IMR-90 (cell line): ENCODE measurements around the gene SLX4. TPM values are rescaled to one million over a fixed set of nuclear protein-coding genes. Genes with fewer than 3 reads are reported as not detected.

ENCODE experiments used
- ATAC-seq: fragments of 200-7000 bp; cut with Tn5 transposase; 2 replicates; pipeline ENCODE4 v1.9.1; 2020; ENCODE audit warnings: low read depth, mild to moderate bottlenecking, moderate library complexity
- BruUV-seq: library from RNA; stranded (reverse); fragments of 400-500 nt; replicated peaks from 2 replicates; lab custom pipeline; 2021; lab: Mats Ljungman, UMichigan
- CTCF ChIA-PET: fragments of 300-600 bp; formaldehyde crosslinking; extraction: SDS; loops from one replicate; lab custom pipeline; 2021; ENCODE audit warnings: antibody characterized with exemption; lab: Yijun Ruan, JAX
- POLR2A ChIA-PET: fragments of 300-600 bp; sonication (Branson Sonifier 250); formaldehyde crosslinking; loops from one replicate; lab custom pipeline; 2022; ENCODE audit warnings: antibody characterized with exemption; ENCODE audit not compliant: unreplicated experiment; lab: Charles Lee
- DNase-seq: peaks from one replicate; pipeline ENCODE4 v3.0.0; 2013
- H2AFZ ChIP-seq: replicated peaks from 2 replicates; pipeline ENCODE3; 2013; ENCODE audit warnings: low read length, mild to moderate bottlenecking; ENCODE audit not compliant: poor library complexity
- H2AK5ac ChIP-seq: 2 replicates; pipeline ENCODE4 v1.6.1; 2013; ENCODE audit warnings: low read depth, low read length, inconsistent platforms
- H2AK9ac ChIP-seq: replicated peaks from 2 replicates; pipeline ENCODE3; 2013; ENCODE audit warnings: mild to moderate bottlenecking, low read depth, low read length, moderate library complexity; ENCODE audit not compliant: poor library complexity
- H2BK120ac ChIP-seq: 2 replicates; pipeline ENCODE4 v1.6.1; 2013; ENCODE audit warnings: low read depth, low read length, inconsistent platforms
- H2BK15ac ChIP-seq: 3 replicates; pipeline ENCODE4 v1.6.1; 2013; ENCODE audit warnings: low read depth, low read length, inconsistent platforms
- H2BK20ac ChIP-seq: 2 replicates; pipeline ENCODE4 v1.6.1; 2013; ENCODE audit warnings: low read depth, mild to moderate bottlenecking, inconsistent platforms, low read length, moderate library complexity
- H2BK5ac ChIP-seq: 2 replicates; pipeline ENCODE4 v1.6.1; 2013; ENCODE audit warnings: mild to moderate bottlenecking, low read depth, low read length, inconsistent platforms; ENCODE audit not compliant: poor library complexity, severe bottlenecking
- H3K14ac ChIP-seq: replicated peaks from 2 replicates; pipeline ENCODE4 v1.6.1; 2013; ENCODE audit warnings: low read depth, low read length, inconsistent platforms
- H3K18ac ChIP-seq: 2 replicates; pipeline ENCODE4 v1.6.1; 2013; ENCODE audit warnings: low read depth, low read length, control low read depth
- H3K23ac ChIP-seq: 2 replicates; pipeline ENCODE4 v1.6.1; 2013; ENCODE audit warnings: low read depth, low read length, inconsistent platforms
- H3K27ac ChIP-seq: 2 replicates; pipeline ENCODE4 v1.5.1; 2013; ENCODE audit warnings: mild to moderate bottlenecking, control low read depth, low read length; ENCODE audit not compliant: insufficient read depth
- H3K27me3 ChIP-seq: 2 replicates; pipeline ENCODE4 v1.6.1; 2013; ENCODE audit warnings: low read length; ENCODE audit not compliant: control insufficient read depth, insufficient read depth
- H3K36me3 ChIP-seq: 2 replicates; pipeline ENCODE4 v1.6.1; 2013; ENCODE audit warnings: low read length, mixed read lengths; ENCODE audit not compliant: control insufficient read depth, insufficient read depth
- H3K4ac ChIP-seq: 2 replicates; pipeline ENCODE4 v1.6.1; 2013; ENCODE audit warnings: low read depth, low read length, inconsistent platforms
- H3K4me1 ChIP-seq: 2 replicates; pipeline ENCODE4 v1.6.1; 2013; ENCODE audit warnings: low read length, mixed read lengths; ENCODE audit not compliant: control insufficient read depth, insufficient read depth
- H3K4me2 ChIP-seq: 2 replicates; pipeline ENCODE4 v1.6.1; 2013; ENCODE audit warnings: low read depth, mild to moderate bottlenecking, control low read depth, low read length, moderate library complexity
- H3K4me3 ChIP-seq: 2 replicates; pipeline ENCODE4 v1.5.1; 2013; ENCODE audit warnings: low read depth, mild to moderate bottlenecking, control low read depth, low read length, moderate library complexity; ENCODE audit not compliant: insufficient read depth
- H3K56ac ChIP-seq: 2 replicates; pipeline ENCODE4 v1.6.1; 2013; ENCODE audit warnings: low read length, inconsistent platforms; ENCODE audit not compliant: insufficient read depth; ENCODE audit errors: extremely low read depth
- H3K79me1 ChIP-seq, 2 experiments: 2 replicates each; pipeline ENCODE4 v1.6.1; 2013; ENCODE audit warnings: low read length in 2 of 2, inconsistent platforms in 1 of 2, low read depth in 1 of 2
- H3K9ac ChIP-seq: 2 replicates; pipeline ENCODE4 v1.6.1; 2013; ENCODE audit warnings: low read depth, low read length, control low read depth
- H3K9me1 ChIP-seq: 2 replicates; pipeline ENCODE4 v1.6.1; 2013; ENCODE audit warnings: low read length, inconsistent platforms; ENCODE audit not compliant: insufficient read depth
- H3K9me3 ChIP-seq: 2 replicates; pipeline ENCODE4 v1.6.1; 2013; ENCODE audit warnings: low read length; ENCODE audit not compliant: control insufficient read depth, insufficient read depth
- H4K20me1 ChIP-seq: 2 replicates; pipeline ENCODE4 v1.6.1; 2013; ENCODE audit warnings: low read length, inconsistent platforms; ENCODE audit not compliant: insufficient read depth
- H4K5ac ChIP-seq: 2 replicates; pipeline ENCODE4 v1.6.1; 2013; ENCODE audit warnings: mild to moderate bottlenecking, low read depth, low read length, control low read depth
- H4K8ac ChIP-seq, 2 experiments: 2 replicates each; pipeline ENCODE4 v1.6.1; 2013; ENCODE audit warnings: low read depth in 2 of 2, low read length in 2 of 2, control low read depth in 1 of 2, inconsistent platforms in 1 of 2
- H4K91ac ChIP-seq: 2 replicates; pipeline ENCODE4 v1.6.1; 2013; ENCODE audit warnings: low read depth, low read length, inconsistent platforms; ENCODE audit not compliant: insufficient read depth
- BHLHE40 ChIP-seq: fragments of 150-350 bp; IDR thresholded peaks from 2 replicates; pipeline ENCODE4 v1.6.1; 2016; ENCODE audit warnings: mild to moderate bottlenecking, low read depth, low read length
- CEBPB ChIP-seq: IDR thresholded peaks from 2 replicates; pipeline ENCODE4 v1.6.1; 2012; ENCODE audit warnings: low read depth, low read length, improper control_type of control experiment
- CHD1 ChIP-seq: IDR thresholded peaks from 2 replicates; pipeline ENCODE4 v1.6.1; 2012; ENCODE audit warnings: low read depth, low read length, improper control_type of control experiment
- CTCF ChIP-seq: conservative IDR thresholded peaks from 2 replicates; pipeline ENCODE4 v1.5.1; 2012; ENCODE audit warnings: mild to moderate bottlenecking, low read depth, low read length, improper control_type of control experiment
- ELK1 ChIP-seq: fragments of 150-350 bp; IDR thresholded peaks from 2 replicates; pipeline ENCODE4 v1.6.1; 2016; ENCODE audit warnings: low read depth, mild to moderate bottlenecking, low read length, moderate library complexity, borderline replicate concordance
- FOS ChIP-seq: fragments of 150-350 bp; IDR thresholded peaks from 2 replicates; pipeline ENCODE4 v1.6.1; 2016; ENCODE audit warnings: low read depth, low read length
- MAFK ChIP-seq: IDR thresholded peaks from 2 replicates; pipeline ENCODE4 v1.6.1; 2012; ENCODE audit warnings: low read depth, low read length, improper control_type of control experiment
- MAZ ChIP-seq: IDR thresholded peaks from 2 replicates; pipeline ENCODE4 v1.6.1; 2012; ENCODE audit warnings: low read depth, mild to moderate bottlenecking, low read length, improper control_type of control experiment, moderate library complexity, borderline replicate concordance
- MXI1 ChIP-seq: IDR thresholded peaks from 2 replicates; pipeline ENCODE4 v1.6.1; 2012; ENCODE audit warnings: low read depth, mild to moderate bottlenecking, low read length, moderate library complexity, borderline replicate concordance
- NFE2L2 ChIP-seq: fragments of 150-350 bp; IDR thresholded peaks from 2 replicates; pipeline ENCODE4 v1.6.1; 2016; ENCODE audit warnings: low read depth, mild to moderate bottlenecking, low read length
- POLR2A ChIP-seq: IDR thresholded peaks from 2 replicates; pipeline ENCODE4 v1.6.1; 2012; ENCODE audit warnings: mild to moderate bottlenecking, low read depth, low read length
- RAD21 ChIP-seq: IDR thresholded peaks from 2 replicates; pipeline ENCODE4 v1.6.1; 2012; ENCODE audit warnings: low read length, improper control_type of control experiment
- RCOR1 ChIP-seq: IDR thresholded peaks from 2 replicates; pipeline ENCODE4 v1.6.1; 2012; ENCODE audit warnings: mild to moderate bottlenecking, low read length, improper control_type of control experiment; ENCODE audit not compliant: insufficient replicate concordance
- RFX5 ChIP-seq: IDR thresholded peaks from 2 replicates; pipeline ENCODE4 v1.8.0; 2012; ENCODE audit warnings: low read depth, mild to moderate bottlenecking, low read length, moderate library complexity
- SMC3 ChIP-seq: fragments of 150-350 bp; IDR thresholded peaks from 2 replicates; pipeline ENCODE4 v1.6.1; 2016; ENCODE audit warnings: low read depth, mild to moderate bottlenecking, antibody characterized with exemption, low read length, moderate library complexity
- USF2 ChIP-seq: fragments of 150-350 bp; IDR thresholded peaks from 2 replicates; pipeline ENCODE4 v1.6.1; 2017; ENCODE audit warnings: mild to moderate bottlenecking, antibody characterized with exemption, low read length, low read depth
- WGBS, 2 experiments: methylation state at CpG; one replicate each; pipeline versions ENCODE4 v1.1.5 to v1.1.7; 2013; ENCODE audit warnings: missing lambda C conversion rate in 2 of 2; ENCODE audit not compliant: insufficient read length in 1 of 2; ENCODE audit errors: extremely low coverage in 2 of 2; 5-methylcytosine and 5-hydroxymethylcytosine counted together
- dilution Hi-C: fragments of 300-500 bp; cut with HindIII; formaldehyde crosslinking; loops from one replicate; pipeline ENCODE4 v1.14.3; 2018; ENCODE audit warnings: low sequenced_read_pairs; ENCODE audit not compliant: unreplicated experiment
- in situ Hi-C: fragments of 300-500 bp; cut with MboI; formaldehyde crosslinking; loops from 3 replicates; pipeline ENCODE4 v1.14.3; 2019; ENCODE audit warnings: low sequenced_read_pairs, inconsistent platforms, mixed read lengths
- intact Hi-C: fragments of 100-400 bp; cut with micrococcal nuclease; formaldehyde crosslinking; loops from 2 replicates; pipeline ENCODE4 v1.10.0; 2022
- polyA plus RNA-seq, 3 experiments: library from polyadenylated mRNA; depleted of rRNA; stranded (reverse); fragments of >200 nt; gene quantifications; 2 replicates each; pipeline ENCODE4 v1.2.3, GENCODE V29; 2012; ENCODE audit warnings: low replicate concordance in 1 of 3
- total RNA-seq: library from RNA; depleted of rRNA; stranded (reverse); fragments of >200 nt; gene quantifications from 2 replicates; pipeline ENCODE4 v1.2.3, GENCODE V29; 2012

The SLX4 gene
- total and polyA plus RNA-seq, 2 of the 4 experiments (the other 2 are of a cell fraction): 1.3 to 3.1 TPM

GRCh38 chr16:3645108-3645503 is 33.7 kb upstream of the SLX4 start:
- intact Hi-C loops: no loop called here
- H4K8ac ChIP-seq: peak overlapping the region in 1 of 2 experiments; percentile 61; a peak in 1 of 4 replicates
- H3K18ac ChIP-seq: peak overlapping the region; percentile 46; the same call in 1 of the 2 replicates
- no peak overlapping the region for H3K4ac ChIP-seq
- H3K79me1 ChIP-seq: no peaks in the 10 kb centered on the region; a peak in 2 of 4 replicates
- no peak overlapping the region for H2BK15ac ChIP-seq
- H3K4me3 ChIP-seq: no peak overlapping the region
- no CpG with 5 or more reads among the region's 6 CpGs for WGBS, 2 experiments
- no peak overlapping the region for H2BK5ac ChIP-seq
- ATAC-seq: no peak
- dilution Hi-C loops: no loop called here
- peak overlapping the region; percentile 1; the same call in 1 of the 2 replicates for H3K23ac ChIP-seq
- peaks cover 9% of the 10 kb centered on the region; the same call in 1 of the 2 replicates for H3K36me3 ChIP-seq
- H4K5ac ChIP-seq: peak overlapping the region; percentile 31; the same call in 1 of the 2 replicates
- BruUV-seq: no TSS peak
- H3K14ac ChIP-seq: peak overlapping the region; percentile 57; the same call in 1 of the 2 replicates
- in situ Hi-C loops: no loop called here
- H4K20me1 ChIP-seq: no peaks in the 10 kb centered on the region; the same call in none of the 2 replicates
- no peak overlapping the region for H4K91ac ChIP-seq
- no peak overlapping the region for H2BK120ac ChIP-seq
- H2AK9ac ChIP-seq: peak overlapping the region; percentile 2
- H3K9ac ChIP-seq: peak overlapping the region; percentile 57
- no peak for TF ChIP-seq MAFK
- TF ChIP-seq CEBPB: no peak
- no peak for TF ChIP-seq ELK1
- TF ChIP-seq RAD21: no peak
- TF ChIP-seq CHD1: no peak
- TF ChIP-seq RCOR1: no peak
- TF ChIP-seq BHLHE40: no peak
- no peak for TF ChIP-seq MAZ
- no peak for TF ChIP-seq SMC3
- TF ChIP-seq NFE2L2: no peak
- TF ChIP-seq MXI1: no peak
- TF ChIP-seq CTCF: no peak
- no peak for TF ChIP-seq USF2
- TF ChIP-seq FOS: no peak
- no peak for TF ChIP-seq POLR2A
- no peak for TF ChIP-seq RFX5
- H3K27me3 ChIP-seq: no peaks in the 10 kb centered on the region
- H3K4me1 ChIP-seq: peaks cover 10% of the 10 kb centered on the region
- peak overlapping the region; percentile 6 for H2AFZ ChIP-seq
- POLR2A ChIA-PET: no interaction called here
- H3K27ac ChIP-seq: peak overlapping the region; percentile 37; the same call in 1 of the 2 replicates
- no peak for DNase-seq
- peaks cover 10% of the 10 kb centered on the region; the same call in 1 of the 2 replicates for H3K9me1 ChIP-seq
- no peaks in the 10 kb centered on the region for H3K9me3 ChIP-seq
- CTCF ChIA-PET: no interaction called here
- H2BK20ac ChIP-seq: no peak overlapping the region
- H3K4me2 ChIP-seq: peak overlapping the region; percentile 48; the same call in 1 of the 2 replicates
- H3K56ac ChIP-seq: no peak overlapping the region
- no peak overlapping the region for H2AK5ac ChIP-seq
